GM06990 (cell line): ENCODE results near the gene IMPDH1.

ENCODE experiments used
- DNase-seq: peaks from one replicate; pipeline ENCODE4 v3.0.0-alpha.2; 2011; ENCODE audit not compliant: insufficient read length; ENCODE audit errors: extremely low read depth
- H3K27me3 ChIP-seq: replicated peaks from 2 replicates; pipeline ENCODE4 v1.6.0; 2011; ENCODE audit warnings: low read length; ENCODE audit not compliant: control insufficient read depth, insufficient read depth
- H3K36me3 ChIP-seq: 2 replicates; pipeline ENCODE4 v1.5.1; 2011; ENCODE audit warnings: low read length; ENCODE audit not compliant: control insufficient read depth, insufficient read depth
- H3K4me3 ChIP-seq: replicated peaks from 2 replicates; pipeline ENCODE4 v1.5.1; 2011; ENCODE audit warnings: low read depth, mild to moderate bottlenecking, control low read depth, low read length
- TF ChIP-seq, protein P1 (sequence below): IDR thresholded peaks from 2 replicates; pipeline ENCODE4 v1.5.1; 2011; ENCODE audit warnings: low read length, control low read depth, mild to moderate bottlenecking, inconsistent platforms; ENCODE audit not compliant: insufficient read depth, poor library complexity, severe bottlenecking

IMPDH1 gene

DNA sequence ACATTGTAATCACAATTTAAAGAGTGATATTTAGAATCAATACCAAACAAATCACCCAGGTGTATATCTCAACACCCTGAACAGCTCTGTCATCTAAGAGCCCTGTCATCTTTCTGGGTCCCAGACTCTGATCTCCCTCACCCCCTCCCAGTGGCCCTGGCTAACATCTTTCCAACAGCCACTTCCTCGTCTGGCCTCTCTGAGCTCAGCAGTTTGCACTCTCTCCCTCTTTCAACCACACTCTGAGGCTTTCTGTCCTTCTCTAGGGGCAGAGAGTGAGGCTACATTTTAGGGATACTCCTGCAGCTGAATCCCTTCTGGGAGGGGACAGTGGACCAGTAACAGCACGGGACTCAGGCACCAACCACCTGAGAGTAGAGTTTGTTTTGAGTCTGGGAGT lies 31.1 kb downstream of the IMPDH1 start:
- Histone ChIP-seq H3K4me3 (no peak overlapping the region), H3K36me3 (no peaks in the 10 kb centered on the region), H3K27me3 (no peaks in the 10 kb centered on the region; the same call in 1 of the 2 replicates)
- no peak for DNase-seq
- TF ChIP-seq, protein P1, sequence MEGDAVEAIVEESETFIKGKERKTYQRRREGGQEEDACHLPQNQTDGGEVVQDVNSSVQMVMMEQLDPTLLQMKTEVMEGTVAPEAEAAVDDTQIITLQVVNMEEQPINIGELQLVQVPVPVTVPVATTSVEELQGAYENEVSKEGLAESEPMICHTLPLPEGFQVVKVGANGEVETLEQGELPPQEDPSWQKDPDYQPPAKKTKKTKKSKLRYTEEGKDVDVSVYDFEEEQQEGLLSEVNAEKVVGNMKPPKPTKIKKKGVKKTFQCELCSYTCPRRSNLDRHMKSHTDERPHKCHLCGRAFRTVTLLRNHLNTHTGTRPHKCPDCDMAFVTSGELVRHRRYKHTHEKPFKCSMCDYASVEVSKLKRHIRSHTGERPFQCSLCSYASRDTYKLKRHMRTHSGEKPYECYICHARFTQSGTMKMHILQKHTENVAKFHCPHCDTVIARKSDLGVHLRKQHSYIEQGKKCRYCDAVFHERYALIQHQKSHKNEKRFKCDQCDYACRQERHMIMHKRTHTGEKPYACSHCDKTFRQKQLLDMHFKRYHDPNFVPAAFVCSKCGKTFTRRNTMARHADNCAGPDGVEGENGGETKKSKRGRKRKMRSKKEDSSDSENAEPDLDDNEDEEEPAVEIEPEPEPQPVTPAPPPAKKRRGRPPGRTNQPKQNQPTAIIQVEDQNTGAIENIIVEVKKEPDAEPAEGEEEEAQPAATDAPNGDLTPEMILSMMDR: no peak

DNA sequence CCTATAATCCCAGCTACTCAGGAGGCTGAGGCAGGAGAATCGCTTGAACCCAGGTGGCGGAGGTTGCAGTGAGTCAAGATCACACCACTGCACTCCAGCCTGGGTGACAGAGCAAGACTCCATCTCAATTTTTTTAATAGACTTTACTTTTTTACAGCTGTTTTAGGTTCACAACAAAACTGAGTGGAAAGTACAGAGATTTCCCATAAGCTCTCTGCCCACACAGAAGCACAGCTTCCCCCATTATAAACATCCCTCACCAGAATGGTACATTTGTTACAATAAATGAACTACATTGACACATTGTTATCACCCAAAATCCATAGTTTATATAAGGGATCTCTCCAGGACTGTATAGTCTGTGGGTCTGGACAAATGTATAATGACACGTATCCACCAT lies 33.7 kb downstream of the IMPDH1 start:
- H3K27me3 ChIP-seq: no peaks in the 10 kb centered on the region; the same call in 1 of the 2 replicates
- DNase-seq: no peak
- TF ChIP-seq, protein P1: no peak
- no peaks in the 10 kb centered on the region for H3K36me3 ChIP-seq
- H3K4me3 ChIP-seq: no peak overlapping the region

DNA sequence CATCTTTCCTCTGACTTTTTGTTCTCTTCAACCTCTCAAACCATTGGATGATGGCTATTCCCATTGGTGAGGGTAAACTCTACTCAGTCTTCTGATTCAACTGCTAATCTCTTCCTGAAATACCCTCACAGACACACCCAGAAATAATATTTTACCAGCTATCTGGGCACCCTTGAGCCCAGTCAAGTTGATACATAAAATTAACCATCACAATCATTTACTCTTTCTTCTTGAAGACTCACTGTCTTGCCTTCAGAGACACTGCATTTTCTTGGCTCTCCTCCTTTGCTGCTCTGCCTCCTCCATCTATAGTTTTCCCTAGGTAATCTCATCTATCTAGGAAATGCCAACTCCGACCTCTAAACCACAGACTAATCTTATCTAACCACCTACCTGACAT lies 35.7 kb downstream of the IMPDH1 start:
- TF ChIP-seq, protein P1: no peak
- H3K36me3 ChIP-seq: no peaks in the 10 kb centered on the region
- no peak overlapping the region for H3K4me3 ChIP-seq
- no peak for DNase-seq
- H3K27me3 ChIP-seq: no peaks in the 10 kb centered on the region; the same call in 1 of the 2 replicates

DNA sequence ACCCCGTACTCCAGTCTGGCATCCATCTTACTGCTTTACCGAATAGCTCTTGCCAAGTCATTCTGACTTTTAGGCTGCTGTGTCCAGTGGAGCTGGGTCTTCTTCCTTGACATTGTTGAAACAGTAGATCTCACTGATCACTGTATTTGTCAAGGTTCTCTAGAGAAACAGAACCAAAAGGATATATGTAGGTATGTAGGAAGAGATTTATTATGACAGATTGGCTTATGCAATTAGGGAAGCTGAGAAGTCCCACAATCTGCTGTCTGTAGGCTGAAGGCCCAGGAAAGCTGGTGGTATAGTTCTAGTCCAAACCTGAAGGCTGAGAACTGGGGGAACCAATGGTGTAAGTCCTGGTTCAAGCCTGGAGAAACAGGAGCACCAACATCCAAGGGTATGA lies 36.2 kb downstream of the IMPDH1 start:
- Histone ChIP-seq H3K27me3 (no peaks in the 10 kb centered on the region; the same call in 1 of the 2 replicates), H3K36me3 (no peaks in the 10 kb centered on the region), H3K4me3 (no peak overlapping the region)
- no peak for DNase-seq
- TF ChIP-seq, protein P1: no peak

DNA sequence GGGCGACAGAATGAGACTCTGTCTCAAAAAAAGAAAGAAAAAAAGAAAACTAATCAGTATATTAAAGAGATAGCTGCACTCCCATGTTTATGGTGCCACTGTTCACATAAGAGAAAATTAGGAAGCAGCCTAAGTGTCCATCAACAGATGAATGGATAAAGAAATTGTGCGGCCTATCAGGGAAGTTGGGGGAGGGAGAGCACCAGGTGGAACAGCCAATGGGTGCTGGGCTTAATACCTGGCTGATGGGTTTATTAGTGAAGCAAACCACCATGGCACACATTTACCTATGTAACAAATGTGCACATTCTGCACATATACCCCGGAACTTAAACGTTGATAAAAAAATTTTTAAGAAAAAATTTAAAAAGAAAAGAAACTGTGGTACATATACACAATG lies 39.3 kb downstream of the IMPDH1 start:
- Histone ChIP-seq H3K36me3 (no peaks in the 10 kb centered on the region), H3K4me3 (no peak overlapping the region), H3K27me3 (no peaks in the 10 kb centered on the region)
- DNase-seq: no peak
- TF ChIP-seq, protein P1: no peak

DNA sequence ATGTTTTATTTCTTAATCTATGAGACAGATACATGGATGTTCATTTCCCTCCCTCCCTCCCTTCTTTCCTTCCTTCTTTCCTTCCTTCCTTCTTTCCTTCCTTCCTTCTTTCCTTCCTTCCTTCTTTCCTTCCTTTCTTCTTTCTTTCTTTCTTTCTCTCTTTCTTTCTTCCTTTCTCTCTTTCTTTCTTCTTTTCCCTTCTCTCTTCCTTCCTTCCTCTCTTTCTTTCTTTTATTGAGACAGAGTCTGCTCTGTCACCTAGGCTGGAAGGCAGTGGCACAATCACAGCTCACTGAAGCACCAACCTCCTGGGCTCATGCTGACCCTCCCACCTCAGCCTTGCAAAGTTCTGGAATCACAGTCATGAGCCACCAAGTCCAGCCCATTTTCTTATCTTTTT lies 42.8 kb downstream of the IMPDH1 start:
- Histone ChIP-seq H3K36me3 (no peaks in the 10 kb centered on the region), H3K4me3 (no peak overlapping the region), H3K27me3 (no peaks in the 10 kb centered on the region)
- no peak for DNase-seq
- TF ChIP-seq, protein P1: no peak
